Activated naive CD8-positive, alpha-beta T cell treated with anti-CD3 and anti-CD28 coated beads, Interleukin-2, amount 50 U/mL, for 16 hours (primary cell): Measurements from ENCODE around the gene EIF3F.

Experiments used
- DNase-seq: peaks from one replicate; pipeline ENCODE4 v3.0.0-alpha.2; 2020; ENCODE audit warnings: low read depth, low spot score

Gene EIF3F

DNA sequence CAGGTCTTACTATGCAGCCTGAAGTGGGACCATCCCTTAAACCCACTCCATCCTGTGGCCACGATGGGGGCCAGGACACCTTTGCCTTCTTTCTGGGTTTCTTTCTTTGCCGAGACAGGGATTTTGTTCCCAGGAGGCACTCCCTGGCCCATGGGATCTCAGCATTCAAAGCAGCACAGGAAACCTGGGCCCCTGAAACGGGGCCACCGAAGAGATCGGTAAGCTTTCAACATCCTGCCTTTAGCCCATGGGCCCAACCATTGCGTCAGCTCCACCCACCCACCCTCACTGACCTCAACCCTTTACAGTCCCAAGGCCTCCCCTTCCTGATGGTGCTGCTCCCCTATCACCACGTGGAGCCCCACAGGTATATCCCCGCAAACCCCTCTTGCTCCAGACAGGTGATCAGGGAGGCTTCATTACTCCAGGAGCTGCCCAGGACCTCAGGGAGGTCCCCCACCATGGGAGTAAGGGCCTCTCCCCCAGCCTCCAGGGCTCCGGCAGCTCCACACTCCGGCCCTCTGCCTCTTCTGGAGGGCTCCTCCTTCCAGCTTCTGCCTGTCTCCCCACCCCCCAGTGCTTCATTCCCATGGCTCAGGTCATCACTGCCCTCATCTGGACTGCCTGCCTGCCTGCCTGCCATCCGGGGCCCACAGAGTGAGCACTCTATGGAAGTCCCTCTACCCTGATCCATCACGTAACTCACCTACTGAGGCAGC, 51.8 kb downstream of the EIF3F start:
- DNase-seq: no peak

GRCh38 chr11:8039530-8040260, 52.6 kb downstream of the EIF3F start:
- no peak for DNase-seq

DNA sequence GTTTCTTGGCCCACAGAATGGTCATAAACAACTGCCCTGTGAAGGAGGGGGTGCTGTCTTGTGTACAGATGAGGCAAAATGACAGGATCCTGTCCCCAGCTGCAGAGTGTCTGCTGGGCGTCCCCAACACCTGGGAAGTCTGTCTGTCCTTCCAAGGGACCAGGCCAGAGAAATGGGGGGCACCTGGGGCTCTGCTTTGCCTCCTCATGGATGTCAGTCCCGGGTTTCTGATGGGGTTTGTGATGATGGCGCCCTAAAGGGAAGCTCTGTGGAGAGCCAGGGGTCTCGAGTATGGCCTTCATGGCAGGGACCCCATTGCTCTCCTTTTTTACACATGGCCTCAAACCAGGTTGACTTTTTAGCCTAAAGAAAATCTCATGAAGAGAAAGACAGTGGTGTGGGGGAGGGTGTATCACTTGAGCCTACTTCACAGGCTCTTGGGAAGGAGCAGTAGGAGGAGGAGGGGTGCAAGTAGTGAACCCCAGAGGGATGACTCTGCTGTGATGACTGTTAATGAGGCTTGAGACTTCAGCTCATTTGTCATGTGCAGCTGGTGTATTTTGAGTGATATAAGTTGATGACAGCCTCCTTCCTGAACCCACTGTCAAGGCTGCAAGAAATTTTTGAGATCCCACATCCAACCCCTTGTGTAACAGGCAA, 53.3 kb downstream of the EIF3F start:
- no peak for DNase-seq

DNA sequence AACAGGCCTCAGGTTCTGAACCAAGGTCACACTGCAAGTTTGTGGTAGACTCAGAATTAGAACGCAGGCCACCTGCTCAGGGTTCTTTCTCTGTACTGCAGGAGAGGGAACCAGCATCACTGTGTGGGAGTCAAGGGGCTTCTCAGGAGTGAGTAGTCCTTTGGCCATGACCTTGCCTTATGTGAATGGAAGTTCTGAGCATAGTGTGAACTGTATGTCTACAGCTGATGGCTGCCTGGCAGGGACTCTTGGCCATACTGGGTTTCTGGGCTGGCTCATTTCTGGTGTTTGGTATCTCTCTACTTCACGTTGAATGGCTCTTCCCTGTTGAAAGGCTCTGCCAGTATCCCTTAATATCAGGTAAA, 53.8 kb downstream of the EIF3F start:
- no peak for DNase-seq

DNA sequence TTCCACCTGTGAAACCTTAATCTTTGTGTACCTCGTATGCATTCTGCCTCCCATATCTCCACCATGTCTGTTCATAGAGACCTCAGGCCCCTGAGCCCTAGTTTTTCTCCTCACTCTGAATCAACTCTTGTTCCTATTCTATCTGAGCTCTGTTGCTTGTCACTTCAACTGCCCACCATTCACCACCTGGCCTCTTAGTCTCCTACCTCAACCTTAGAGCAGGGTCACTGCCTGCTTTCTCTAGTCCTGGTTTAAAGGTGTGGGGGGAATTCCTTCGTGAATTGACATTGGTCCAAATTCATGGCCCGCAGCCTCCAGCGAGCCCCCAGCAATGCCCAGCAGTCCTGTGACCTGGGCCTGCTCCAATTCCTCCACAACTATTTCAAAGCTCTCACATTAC, 54.4 kb downstream of the EIF3F start:
- no peak for DNase-seq

DNA sequence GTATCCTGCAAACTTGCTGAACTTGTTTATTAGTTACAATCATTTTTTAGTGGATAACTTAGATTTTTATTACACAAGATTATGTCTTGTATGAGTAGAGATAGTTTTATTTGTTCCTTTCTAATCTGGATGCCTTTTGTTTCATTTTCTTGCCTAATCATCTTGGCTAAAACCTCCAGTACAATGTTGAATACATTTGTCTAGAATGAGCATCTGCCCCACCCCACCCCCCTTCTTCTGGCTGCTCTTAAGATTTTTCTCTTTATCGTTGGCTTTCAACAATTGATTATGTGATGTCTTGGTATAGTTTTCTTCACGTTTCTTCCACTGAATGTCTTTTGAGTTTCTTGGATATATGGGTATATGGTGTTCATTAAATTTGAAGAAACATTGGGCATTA, 56.6 kb downstream of the EIF3F start:
- no peak for DNase-seq

DNA sequence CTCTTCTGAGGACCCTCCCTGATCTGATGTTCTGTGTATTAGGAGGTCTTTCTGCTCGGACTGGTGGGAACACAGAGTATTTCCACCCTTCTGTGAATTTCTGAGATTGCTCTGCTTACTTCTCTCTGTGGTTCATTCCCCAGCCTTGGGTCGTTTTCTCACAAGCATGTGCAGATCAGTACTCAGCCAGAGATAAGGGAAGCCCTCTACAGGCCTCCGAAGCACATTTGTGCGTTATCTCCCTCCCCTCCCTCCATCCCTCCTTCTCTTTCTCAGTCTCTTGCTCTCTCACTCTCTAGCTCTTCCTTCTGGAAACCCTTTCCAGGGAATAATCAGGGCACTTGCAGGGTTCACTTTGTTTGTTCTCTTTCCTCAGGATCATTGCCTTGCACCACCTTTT, 58.7 kb downstream of the EIF3F start:
- DNase-seq: no peak

- DNase-seq: no peak
These were observed 60.2 kb downstream of the EIF3F start for GRCh38 chr11:8047382-8047781.

DNA sequence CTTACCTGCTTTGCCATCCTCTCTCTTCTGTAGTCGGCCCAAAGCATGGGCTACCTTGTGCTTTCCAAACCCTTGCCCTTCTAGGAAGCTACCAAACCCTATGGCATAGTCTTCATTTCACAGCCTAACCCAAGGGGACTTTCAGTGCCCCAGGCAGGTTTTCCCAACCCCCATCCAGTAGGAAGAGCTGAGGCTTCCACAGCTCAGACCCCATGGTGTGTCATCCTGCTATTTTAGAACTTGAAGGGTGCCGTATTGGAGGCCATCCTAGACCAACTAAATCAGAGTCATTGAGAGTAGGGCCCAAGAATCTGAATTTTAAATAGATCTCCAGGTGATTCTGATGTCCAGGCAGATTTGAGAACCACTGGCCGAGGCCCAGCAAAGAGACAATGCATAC, 61.9 kb downstream of the EIF3F start:
- DNase-seq: no peak
